HepG2 (cell line): ENCODE measurements around the gene COBL.

ENCODE experiments used
- ATF3 ChIP-seq: sonication (generic); formaldehyde crosslinking; IDR thresholded peaks from 2 replicates; pipeline ENCODE4 v1.4.0; 2020; ENCODE audit warnings: missing genetic modification reagents
- EZH2 ChIP-seq: conservative IDR thresholded peaks from 2 replicates; pipeline ENCODE4 v1.6.1; 2012; ENCODE audit warnings: mild to moderate bottlenecking, low read depth, low read length, moderate library complexity
- GABPA ChIP-seq, 2 experiments: IDR thresholded peaks; 2 replicates each; pipeline ENCODE4 v1.6.1; 2011 to 2016; ENCODE audit warnings: low read depth in 2 of 2, low read length in 1 of 2, missing biosample characterization in 1 of 2, missing genetic modification characterization in 1 of 2
- KDM2A ChIP-seq: sonication (generic); formaldehyde crosslinking; IDR thresholded peaks from 2 replicates; pipeline ENCODE4 v1.4.0; 2020; ENCODE audit warnings: low read depth, missing genetic modification reagents, borderline replicate concordance
- MLLT10 ChIP-seq: sonication (generic); formaldehyde crosslinking; IDR thresholded peaks from 2 replicates; pipeline ENCODE4 v1.4.0; 2020; ENCODE audit warnings: missing genetic modification reagents
- RAD21 ChIP-seq: fragments of 450-650 bp; formaldehyde crosslinking; IDR thresholded peaks from 2 replicates; pipeline ENCODE4 v1.5.0; 2020; ENCODE audit warnings: mild to moderate bottlenecking
- RAD51 ChIP-seq: fragments of 450-650 bp; IDR thresholded peaks from 2 replicates; pipeline ENCODE4 v1.6.1; 2016; ENCODE audit warnings: borderline replicate concordance
- ZBTB1 ChIP-seq: sonication (generic); formaldehyde crosslinking; IDR thresholded peaks from 2 replicates; pipeline ENCODE4 v1.4.0; 2020; ENCODE audit warnings: missing genetic modification reagents, borderline replicate concordance
- ZNF136 ChIP-seq: sonication (generic); formaldehyde crosslinking; IDR thresholded peaks from 2 replicates; pipeline ENCODE4 v1.8.1; 2022; ENCODE audit warnings: low read depth, mild to moderate bottlenecking, moderate library complexity, missing genetic modification reagents

DNA sequence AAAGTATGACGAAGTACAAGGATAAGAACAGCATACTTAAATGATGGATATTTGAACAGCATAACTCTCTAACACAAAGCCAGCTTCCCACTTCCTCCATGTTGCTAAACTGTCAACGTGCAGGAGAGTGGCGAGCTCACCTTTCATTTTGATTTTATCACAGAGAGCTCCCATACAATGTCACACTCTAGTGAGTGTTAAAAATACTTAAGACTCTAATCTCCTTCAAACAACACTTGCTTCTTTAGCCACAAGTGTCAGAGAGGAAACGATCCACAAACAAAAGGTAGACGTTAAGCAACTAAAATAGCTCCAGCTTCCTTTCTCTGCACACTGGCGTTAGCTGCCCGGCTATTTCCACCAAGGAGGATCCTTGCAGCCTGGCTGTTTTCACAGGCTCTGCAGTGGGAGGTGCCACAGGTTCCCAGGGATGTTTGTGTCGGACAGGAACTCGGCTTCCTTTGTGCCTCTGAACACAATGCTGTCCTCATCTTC, 194.6 kb downstream of the COBL start:
- TF ChIP-seq RAD51 = no peak
- TF ChIP-seq GABPA (IDR thresholded peaks at IDR 0.05; ENCODE audit: low read depth, low read length) = no peak
- TF ChIP-seq GABPA (CRISPR knock-in tag; IDR thresholded peaks at IDR 0.05; ENCODE audit: low read depth) = no peak
- no peak for TF ChIP-seq ZNF136
- no peak for TF ChIP-seq ATF3
- TF ChIP-seq MLLT10 = no peak
- no peak for TF ChIP-seq RAD21 (CRISPR knock-in tag)
- no peak for TF ChIP-seq EZH2
- no peak for TF ChIP-seq KDM2A (CRISPR knock-in tag)
- no peak for TF ChIP-seq ZBTB1 (CRISPR knock-in tag)
